GM12878 (cell line): ENCODE results near the gene NACC1. TPM values are rescaled to one million over a fixed set of nuclear protein-coding genes. Genes with fewer than 3 reads are reported as not detected.

ENCODE experiments used
- BACH1 ChIP-seq: fragments of 450-650 bp; IDR thresholded peaks from 2 replicates; pipeline ENCODE4 v1.6.1; 2017; ENCODE audit warnings: mild to moderate bottlenecking, borderline replicate concordance
- BCL3 ChIP-seq: IDR thresholded peaks from 2 replicates; pipeline ENCODE4 v1.6.1; 2011; ENCODE audit warnings: borderline replicate concordance, low read depth, mild to moderate bottlenecking, moderate library complexity, low read length; ENCODE audit not compliant: insufficient read depth, poor library complexity, severe bottlenecking
- BCLAF1 ChIP-seq: fragments of 450-650 bp; IDR thresholded peaks from 2 replicates; pipeline ENCODE4 v1.6.1; 2017; ENCODE audit warnings: antibody characterized with exemption, mild to moderate bottlenecking, moderate library complexity
- BRCA1 ChIP-seq: IDR thresholded peaks from 2 replicates; pipeline ENCODE4 v1.6.1; 2011; ENCODE audit warnings: low read depth, low read length, improper control_type of control experiment
- E2F4 ChIP-seq: IDR thresholded peaks from 2 replicates; pipeline ENCODE4 v1.6.1; 2012; ENCODE audit warnings: low read depth, low read length, improper control_type of control experiment
- E4F1 ChIP-seq: fragments of 450-650 bp; IDR thresholded peaks from 2 replicates; pipeline ENCODE4 v1.6.1; 2018; ENCODE audit warnings: borderline replicate concordance, mild to moderate bottlenecking; ENCODE audit not compliant: partially characterized antibody
- EED ChIP-seq: sonication (generic); IDR thresholded peaks from 2 replicates; pipeline ENCODE4 v1.6.1; 2016; ENCODE audit warnings: antibody characterized with exemption, low read depth
- ESRRA ChIP-seq: IDR thresholded peaks from 2 replicates; pipeline ENCODE4 v1.6.1; 2012; ENCODE audit warnings: mild to moderate bottlenecking, low read length, improper control_type of control experiment
- FOS ChIP-seq: IDR thresholded peaks from 3 replicates; pipeline ENCODE4 v1.6.1; 2011; ENCODE audit warnings: borderline replicate concordance; ENCODE audit not compliant: insufficient read length; ENCODE audit errors: extremely low read depth
- FOXK2 ChIP-seq: fragments of 450-650 bp; IDR thresholded peaks from 2 replicates; pipeline ENCODE4 v1.6.1; 2017; ENCODE audit warnings: mild to moderate bottlenecking, moderate library complexity
- KLF5 ChIP-seq: fragments of 450-650 bp; IDR thresholded peaks from 2 replicates; pipeline ENCODE4 v1.6.1; 2014; ENCODE audit warnings: mild to moderate bottlenecking; ENCODE audit not compliant: partially characterized antibody
- MYC ChIP-seq: IDR thresholded peaks from 2 replicates; pipeline ENCODE4 v1.6.1; 2011; ENCODE audit warnings: mild to moderate bottlenecking, low read length, moderate library complexity, inconsistent platforms; ENCODE audit not compliant: insufficient read depth, insufficient replicate concordance, insufficient read length, severe bottlenecking
- NR2F1 ChIP-seq: fragments of 450-650 bp; conservative IDR thresholded peaks from 2 replicates; pipeline ENCODE4 v1.6.1; 2017; ENCODE audit warnings: mild to moderate bottlenecking
- RB1 ChIP-seq: fragments of 450-650 bp; formaldehyde crosslinking; IDR thresholded peaks from 2 replicates; pipeline ENCODE4 v1.6.1; 2017; ENCODE audit warnings: mild to moderate bottlenecking, borderline replicate concordance
- RFX5 ChIP-seq: IDR thresholded peaks from 2 replicates; pipeline ENCODE4 v1.6.1; 2011; ENCODE audit warnings: low read depth, low read length, improper control_type of control experiment
- RUNX3 ChIP-seq: IDR thresholded peaks from 2 replicates; pipeline ENCODE4 v1.6.1; 2012; ENCODE audit warnings: low read length, inconsistent platforms
- SPI1 ChIP-seq: IDR thresholded peaks from 2 replicates; pipeline ENCODE4 v1.6.1; 2011; ENCODE audit warnings: low read depth, mild to moderate bottlenecking, low read length, moderate library complexity, borderline replicate concordance; ENCODE audit not compliant: insufficient read depth
- SREBF2 ChIP-seq: IDR thresholded peaks from 2 replicates; pipeline ENCODE4 v1.6.1; 2012; ENCODE audit warnings: mild to moderate bottlenecking, low read length
- USF2 ChIP-seq: IDR thresholded peaks from 2 replicates; pipeline ENCODE4 v1.6.1; 2011; ENCODE audit warnings: low read depth, low read length, improper control_type of control experiment, borderline replicate concordance
- polyA plus RNA-seq, 11 experiments: library from polyadenylated mRNA; depleted of rRNA in 4 of 11; unstranded in 6 of 11; stranded (reverse) in 5 of 11; fragments of >200 nt; fragmentation: Nextera tagmentation in 4 of 11; fragmentation: Illumina TruSeq in 1 of 11; extraction: Ambion mirVana in 4 of 11; extraction: Trizol in 1 of 11; gene quantifications; 1 replicate in 1 of 11; 2 replicates in 10 of 11; pipeline versions ENCODE4 v1.2.1 to v1.2.3, GENCODE V29; 2011 to 2016; ENCODE audit warnings: inconsistent platforms in 2 of 11, missing spikeins in 2 of 11, low read depth in 1 of 11
- total RNA-seq, 4 experiments: library from RNA; depleted of rRNA in 3 of 4; stranded (reverse); fragments of >200 nt in 3 of 4; fragmentation: Illumina TruSeq in 1 of 4; extraction: Trizol in 1 of 4; gene quantifications; 2 replicates each; pipeline versions ENCODE4 v1.2.1 to v1.2.3, GENCODE V29; 2013 to 2021

The NACC1 gene
- total and polyA plus RNA-seq, 10 of the 15 experiments (the other 5 are each of a cell fraction or from before 2014, with no cell fraction given) = 0.18 to 120 (median 19.2) TPM

GRCh38 chr19:13151605-13152355 is 33.7 kb downstream of the NACC1 start (continued):
- peak; percentile 86 for TF ChIP-seq BACH1
- no peak for TF ChIP-seq RUNX3
- TF ChIP-seq BRCA1 = no peak
- TF ChIP-seq MYC = peak; percentile 79
- TF ChIP-seq KLF5 = no peak
- no peak for TF ChIP-seq RFX5
- TF ChIP-seq NR2F1 = 0 out of 2 replicates have a peak, but pooled peaks have one; percentile 35
- no peak for TF ChIP-seq FOS
- TF ChIP-seq ESRRA = 0 out of 2 replicates have a peak, but pooled peaks have one; percentile 51
- TF ChIP-seq FOXK2 = no peak
- TF ChIP-seq SREBF2 = no peak
- TF ChIP-seq E4F1 = peak; percentile 65
- TF ChIP-seq BCLAF1 = no peak
- TF ChIP-seq USF2 = no peak; the same call in 1 of the 2 replicates
- TF ChIP-seq EED = peak; percentile 94
- TF ChIP-seq BCL3 = no peak
- peak; percentile 85 for TF ChIP-seq E2F4
- peak; percentile 98 for TF ChIP-seq RB1
- TF ChIP-seq SPI1 = peak; percentile 76; the same call in 1 of the 2 replicates
